Lung (tissue), 12 donors: ENCODE data around the gene VSNL1. TPM values are rescaled to one million over a fixed set of nuclear protein-coding genes. Genes with fewer than 3 reads are reported as not detected.

Experiments
- ATAC-seq: fragments of 200-7000 bp; cut with Tn5 transposase; one replicate; pipeline ENCODE4 v1.9.1; 2020; ENCODE audit warnings: moderate number of reproducible peaks; ENCODE audit not compliant: insufficient read depth, low FRiP score
- DNase-seq, 3 donors: peaks; one replicate each; pipeline ENCODE4 v3.0.0-alpha.2; 2013 to 2017
- H3K27ac ChIP-seq, 2 donors: one replicate each; pipeline ENCODE4 v1.5.1; 2013; ENCODE audit warnings: mild to moderate bottlenecking in 2 of 2, moderate library complexity in 2 of 2, control low read depth in 1 of 2, inconsistent platforms in 1 of 2, low read depth in 1 of 2, low read length in 1 of 2
- H3K27me3 ChIP-seq, 3 donors: one replicate each; pipeline ENCODE4 v1.5.1; 2013; ENCODE audit warnings: low read length in 2 of 3; ENCODE audit not compliant: control insufficient read depth in 3 of 3, insufficient read depth in 3 of 3
- H3K36me3 ChIP-seq, 4 donors: one replicate each; pipeline ENCODE4 v1.5.1; 2013; ENCODE audit warnings: low read length in 4 of 4, mild to moderate bottlenecking in 1 of 4, moderate library complexity in 1 of 4; ENCODE audit not compliant: control insufficient read depth in 4 of 4, insufficient read depth in 4 of 4
- H3K4me1 ChIP-seq, 5 donors: one replicate each; pipeline ENCODE4 v1.5.1; 2013; ENCODE audit warnings: low read length in 5 of 5, mild to moderate bottlenecking in 2 of 5, moderate library complexity in 1 of 5; ENCODE audit not compliant: control insufficient read depth in 5 of 5, insufficient read depth in 5 of 5
- H3K4me3 ChIP-seq: one replicate; pipeline ENCODE4 v1.5.1; 2013; ENCODE audit warnings: mild to moderate bottlenecking, control low read depth, moderate library complexity
- H3K9ac ChIP-seq, 2 donors: one replicate each; pipeline ENCODE4 v1.5.1; 2013; ENCODE audit warnings: low read length in 2 of 2, control low read depth in 1 of 2; ENCODE audit not compliant: insufficient read depth in 1 of 2
- H3K9me3 ChIP-seq, 4 donors: one replicate each; pipeline ENCODE4 v1.5.1; 2013; ENCODE audit warnings: low read length in 3 of 4, mild to moderate bottlenecking in 1 of 4, moderate library complexity in 1 of 4; ENCODE audit not compliant: control insufficient read depth in 4 of 4, insufficient read depth in 3 of 4
- WGBS, 2 donors: extraction: QIAGEN DNeasy Blood & Tissue Kit; methylation state at CpG; one replicate each; pipeline ENCODE4 v1.1.7; 2013; 5-methylcytosine and 5-hydroxymethylcytosine counted together
- polyA plus RNA-seq, 2 donors: library from polyadenylated mRNA; stranded (reverse); fragments of 200-250 nt; gene quantifications; one replicate each; pipeline ENCODE4 v1.2.1, GENCODE V29; 2013
- total RNA-seq, 2 donors: library from RNA; depleted of rRNA in 1 of 2; stranded (reverse); fragments of >200 nt in 1 of 2; gene quantifications; one replicate each; pipeline ENCODE4 v1.2.1, GENCODE V29; 2014 to 2021
- TF ChIP-seq, protein P1 (sequence below): IDR thresholded peaks from 2 replicates; pipeline ENCODE4 v1.5.1; 2012; ENCODE audit warnings: mild to moderate bottlenecking; ENCODE audit errors: control extremely low read depth, extremely low read depth
- donor health status: control.
- donor health status: control.
- donor health status: Bipolar disorder and iron deficiency.
- donor health status: healthy.
- donor health status: DM: yes; HTN: yes; CAD: no.

VSNL1 gene
- total and polyA plus RNA-seq, 4 donors = 0.87 to 6.9 (median 1.5) TPM

DNA sequence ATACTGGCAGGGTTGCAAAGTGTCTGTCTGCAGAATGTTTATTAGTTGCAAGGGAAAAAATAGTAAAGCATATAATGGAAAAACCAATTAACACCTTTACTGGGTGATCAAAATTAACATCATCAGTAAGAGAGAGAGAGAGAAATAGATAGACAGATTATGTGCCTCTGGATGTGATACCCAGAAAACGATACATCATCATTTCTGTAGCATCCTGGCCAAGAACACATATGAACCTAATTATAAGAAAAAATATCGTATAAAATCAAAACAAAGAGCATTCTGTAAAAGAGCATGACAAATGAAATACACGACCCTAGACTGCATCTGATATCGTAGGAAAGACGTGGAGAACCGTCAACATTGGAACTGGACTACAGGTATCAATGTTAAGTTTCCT lies 148.5 kb downstream of the VSNL1 start:
- no peak overlapping the region for H3K4me3 ChIP-seq
- no peaks in the 10 kb centered on the region for H3K27me3 ChIP-seq
- peaks cover 0 to 3% (median 0%) of the 10 kb centered on the region in 5 donors for H3K4me1 ChIP-seq
- WGBS, 2 donors = 93 to 95% methylated on average over 6 of the region's 6 CpGs
- H3K36me3 ChIP-seq = peaks cover 3 to 18% (median 12%) of the 10 kb centered on the region in 4 donors
- H3K9me3 ChIP-seq = no peaks in the 10 kb centered on the region
- no peak overlapping the region for H3K27ac ChIP-seq
- no peak for ATAC-seq
- TF ChIP-seq, protein P1, sequence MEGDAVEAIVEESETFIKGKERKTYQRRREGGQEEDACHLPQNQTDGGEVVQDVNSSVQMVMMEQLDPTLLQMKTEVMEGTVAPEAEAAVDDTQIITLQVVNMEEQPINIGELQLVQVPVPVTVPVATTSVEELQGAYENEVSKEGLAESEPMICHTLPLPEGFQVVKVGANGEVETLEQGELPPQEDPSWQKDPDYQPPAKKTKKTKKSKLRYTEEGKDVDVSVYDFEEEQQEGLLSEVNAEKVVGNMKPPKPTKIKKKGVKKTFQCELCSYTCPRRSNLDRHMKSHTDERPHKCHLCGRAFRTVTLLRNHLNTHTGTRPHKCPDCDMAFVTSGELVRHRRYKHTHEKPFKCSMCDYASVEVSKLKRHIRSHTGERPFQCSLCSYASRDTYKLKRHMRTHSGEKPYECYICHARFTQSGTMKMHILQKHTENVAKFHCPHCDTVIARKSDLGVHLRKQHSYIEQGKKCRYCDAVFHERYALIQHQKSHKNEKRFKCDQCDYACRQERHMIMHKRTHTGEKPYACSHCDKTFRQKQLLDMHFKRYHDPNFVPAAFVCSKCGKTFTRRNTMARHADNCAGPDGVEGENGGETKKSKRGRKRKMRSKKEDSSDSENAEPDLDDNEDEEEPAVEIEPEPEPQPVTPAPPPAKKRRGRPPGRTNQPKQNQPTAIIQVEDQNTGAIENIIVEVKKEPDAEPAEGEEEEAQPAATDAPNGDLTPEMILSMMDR = no peak
- no peak for DNase-seq
- H3K9ac ChIP-seq = no peak overlapping the region

GRCh38 chr2:17690776-17691175 lies 150.3 kb downstream of the VSNL1 start:
- no peak overlapping the region for H3K27ac ChIP-seq
- no peak overlapping the region for H3K4me3 ChIP-seq
- H3K36me3 ChIP-seq = peaks cover 3 to 24% (median 14%) of the 10 kb centered on the region in 4 donors
- H3K9me3 ChIP-seq = no peaks in the 10 kb centered on the region
- ATAC-seq (no peak), DNase-seq (no peak)
- peaks cover 0 to 3% (median 0%) of the 10 kb centered on the region in 5 donors for H3K4me1 ChIP-seq
- TF ChIP-seq, protein P1 = no peak
- H3K27me3 ChIP-seq = no peaks in the 10 kb centered on the region
- WGBS, 2 donors = 97% methylated on average over 7 of the region's 7 CpGs
- no peak overlapping the region for H3K9ac ChIP-seq

Other genes with a start within 250 kb of the VSNL1 start
- under 1 TPM in 1 of 2 donors, not detected in 1; 0.46 TPM for gene RAD51AP2, start 22.3 kb upstream of the VSNL1 start, total RNA-seq
- not detected for gene RAD51AP2, start 22.3 kb upstream of the VSNL1 start, polyA plus RNA-seq
- gene SMC6, start 213.1 kb downstream of the VSNL1 start, total RNA-seq = 10 to 100 TPM; 13.8 to 34.8 TPM
- 1 to 10 TPM; 6.9 to 7.4 TPM for gene SMC6, start 213.1 kb downstream of the VSNL1 start, polyA plus RNA-seq
- 10 to 100 TPM in 1 of 2 donors, 1 to 10 TPM in 1; 5.5 to 10.6 TPM for gene GEN1, start 213.4 kb downstream of the VSNL1 start, total RNA-seq
- gene GEN1, start 213.4 kb downstream of the VSNL1 start, polyA plus RNA-seq = 1 to 10 TPM; 1.8 to 2.5 TPM